GM21786 (cell line): ENCODE data around the gene GRID1.
"Not testable (repeated sequence)": the region's sequence is repeated elsewhere in the genome, so short reads cannot be mapped to it uniquely, and the experiment has no call there.

Source experiments
- ATAC-seq: cut with Tn5 transposase; IDR thresholded peaks from one replicate; pipeline ENCODE4 v1.9.1; 2021; ENCODE audit not compliant: unreplicated experiment

GRID1 gene

DNA sequence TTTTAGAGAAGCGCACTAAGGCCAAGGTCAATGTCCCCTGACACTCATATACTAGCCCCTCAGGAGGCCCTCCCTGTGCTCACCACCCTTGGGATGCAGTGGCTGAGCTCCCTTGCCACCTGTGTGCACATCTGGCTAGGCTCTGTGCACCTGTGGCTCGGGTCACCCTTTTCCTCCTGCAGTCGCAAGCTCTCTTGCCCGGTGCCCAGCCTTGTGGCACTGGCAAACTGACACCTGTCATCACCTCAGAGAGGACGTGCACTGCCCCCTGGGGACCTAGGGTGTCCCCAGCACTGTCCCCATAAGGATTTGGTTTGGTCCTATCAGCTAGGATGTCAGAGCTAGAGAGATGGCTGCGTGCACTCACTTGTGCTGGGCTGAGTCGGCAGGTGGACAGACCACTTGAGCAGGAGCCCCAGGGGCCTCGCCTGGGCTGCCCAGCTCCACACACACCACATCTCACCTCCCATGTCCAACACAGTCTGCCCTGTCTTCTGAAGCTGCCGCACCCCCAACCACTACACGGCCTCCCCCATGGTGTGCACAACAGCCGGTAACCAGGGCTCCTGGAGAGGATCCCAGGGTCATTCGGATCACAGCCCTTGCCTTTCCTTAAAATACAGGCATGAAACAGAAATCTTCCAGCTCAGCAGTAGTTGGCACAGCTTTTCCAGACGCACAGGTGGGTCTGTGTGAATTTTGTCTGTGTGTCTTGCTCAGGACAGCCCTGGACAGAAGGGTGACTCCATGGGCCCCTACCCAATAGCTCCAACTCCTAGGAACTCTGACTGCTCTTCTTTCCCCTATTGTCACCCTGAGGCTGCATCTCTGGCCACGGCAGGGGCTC is 111.0 kb downstream of the GRID1 start:
- ATAC-seq = no peak

DNA sequence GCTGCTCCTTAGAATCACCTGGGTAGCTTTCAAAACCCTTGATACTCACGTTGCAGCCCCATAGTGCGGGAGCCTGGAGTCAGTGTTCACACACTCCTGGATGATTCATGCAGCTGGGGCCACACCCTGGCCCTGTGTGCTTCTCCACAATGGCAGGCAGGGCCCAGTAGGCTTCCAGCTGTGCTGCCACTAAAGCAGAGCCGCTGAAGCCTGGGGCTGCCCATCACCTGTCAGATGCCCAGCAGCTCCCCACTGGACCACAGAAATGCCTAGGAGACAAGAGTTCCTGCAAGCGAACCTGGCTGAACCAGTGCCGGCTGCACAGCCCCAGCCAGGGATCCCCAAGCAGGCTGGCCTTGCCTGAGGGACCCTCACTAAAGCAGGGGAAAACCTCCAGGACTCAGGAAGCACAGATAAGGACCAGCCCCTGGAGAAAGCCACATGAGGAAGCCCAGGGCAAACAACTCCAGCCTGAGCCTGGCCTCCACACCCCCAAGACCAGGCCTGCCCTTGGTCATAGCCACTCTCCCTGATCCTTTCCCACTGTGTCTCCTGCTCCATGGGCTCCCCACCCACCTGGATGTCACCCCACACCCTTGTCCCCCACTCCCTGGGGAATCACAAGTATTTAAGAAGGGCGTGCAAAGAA is 111.9 kb downstream of the GRID1 start:
- ATAC-seq = no peak

DNA sequence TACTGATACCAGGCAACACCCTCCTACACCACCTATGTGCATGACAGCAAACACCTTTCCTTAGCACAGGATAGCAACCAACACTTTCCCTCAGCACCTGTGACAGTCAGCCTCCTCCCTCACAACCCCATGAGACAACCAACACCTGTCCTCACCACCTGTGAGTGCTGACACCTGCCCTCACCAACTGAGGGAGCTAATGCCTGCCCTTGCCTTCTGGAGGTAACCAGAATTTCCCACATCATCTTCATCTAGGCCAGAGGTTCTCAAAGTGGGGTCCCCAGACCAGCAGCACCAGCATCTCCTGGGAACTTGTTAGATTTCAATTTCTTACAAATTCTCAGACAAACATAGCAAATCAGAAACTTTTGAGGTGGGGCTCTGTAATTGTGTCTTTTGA is 112.5 kb downstream of the GRID1 start:
- no peak for ATAC-seq

DNA sequence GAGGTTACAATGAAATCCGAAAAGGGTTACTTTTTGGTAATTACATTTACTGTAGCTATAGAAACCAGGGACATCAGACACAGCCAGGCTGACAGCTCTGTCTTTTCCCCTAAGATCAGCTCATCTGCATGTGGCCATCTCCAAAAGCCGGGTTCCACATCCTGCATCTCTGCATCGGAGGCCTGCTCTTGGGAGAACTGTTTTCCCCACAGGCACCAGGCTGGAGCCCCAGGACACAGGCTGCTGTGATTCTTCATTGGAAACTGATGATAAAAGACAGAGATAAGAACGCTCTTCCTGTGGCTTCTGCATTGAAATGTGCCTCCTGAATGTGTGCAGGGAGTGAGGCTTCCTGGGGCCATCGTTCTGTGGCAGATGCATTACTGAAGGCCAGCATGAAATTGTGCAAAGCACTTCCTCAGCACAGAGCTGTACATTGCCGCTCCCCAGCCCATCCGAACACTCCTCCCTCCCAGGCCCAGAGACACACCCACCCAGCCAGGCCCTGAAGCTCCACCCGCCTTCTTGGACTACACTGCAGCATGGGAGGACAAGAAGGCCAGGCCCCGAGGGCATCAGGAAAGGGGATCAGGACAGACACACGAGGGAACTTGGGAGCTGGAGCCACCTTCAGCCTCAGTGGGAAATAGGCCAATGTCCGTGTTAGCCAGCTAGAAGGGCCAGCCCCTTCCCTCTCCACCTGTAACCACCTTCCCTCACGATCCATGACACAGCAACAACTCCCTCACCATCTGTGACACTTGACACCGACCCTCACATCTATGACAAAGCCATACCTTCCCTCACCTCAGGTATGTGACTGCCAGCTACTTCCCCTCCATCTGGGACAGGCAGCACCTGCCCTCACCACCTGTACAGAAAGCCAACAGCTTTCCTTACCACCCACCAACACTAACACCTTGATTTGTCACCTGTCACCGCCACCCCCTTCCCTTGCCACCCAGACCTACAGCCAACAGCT is 113.2 kb downstream of the GRID1 start:
- no peak for ATAC-seq

DNA sequence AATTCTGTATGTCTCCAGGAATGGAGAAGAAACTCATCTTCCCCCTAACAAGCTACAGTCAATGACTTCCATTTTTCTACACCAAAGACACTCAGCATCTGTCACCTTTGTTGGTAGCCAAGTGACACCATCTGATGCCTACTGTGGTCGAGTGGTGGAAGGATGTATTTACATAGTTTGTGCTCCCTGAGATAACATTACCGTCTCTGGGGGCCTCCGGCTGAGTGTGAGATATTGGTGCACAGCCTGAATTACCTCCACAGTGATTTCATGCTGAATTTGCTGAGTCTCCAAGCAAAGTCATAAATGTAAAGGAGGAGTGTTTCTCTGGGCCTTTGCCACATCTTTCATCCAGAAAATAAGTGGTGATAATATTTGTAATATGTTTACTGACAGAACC is 114.0 kb downstream of the GRID1 start:
- no peak for ATAC-seq

DNA sequence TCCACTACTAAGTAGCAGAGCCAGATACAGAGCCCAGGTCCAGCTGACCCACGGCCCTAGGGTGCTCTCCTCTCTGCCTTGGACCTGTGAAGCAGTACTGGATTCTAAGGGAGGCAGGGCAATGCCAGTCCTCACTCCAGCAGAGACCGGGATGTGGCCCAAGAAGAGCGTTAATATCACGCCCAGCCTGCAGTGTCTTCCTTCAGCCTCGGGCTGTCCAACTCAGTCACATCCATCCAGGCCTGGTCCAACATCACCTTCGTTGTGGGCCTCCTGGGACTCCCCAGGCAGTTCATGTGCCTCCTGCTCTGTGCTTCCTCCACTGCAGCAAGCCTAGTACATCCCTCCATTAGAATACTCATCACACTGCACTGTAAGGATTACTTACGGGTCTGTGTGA is 114.5 kb downstream of the GRID1 start:
- ATAC-seq = no peak

DNA sequence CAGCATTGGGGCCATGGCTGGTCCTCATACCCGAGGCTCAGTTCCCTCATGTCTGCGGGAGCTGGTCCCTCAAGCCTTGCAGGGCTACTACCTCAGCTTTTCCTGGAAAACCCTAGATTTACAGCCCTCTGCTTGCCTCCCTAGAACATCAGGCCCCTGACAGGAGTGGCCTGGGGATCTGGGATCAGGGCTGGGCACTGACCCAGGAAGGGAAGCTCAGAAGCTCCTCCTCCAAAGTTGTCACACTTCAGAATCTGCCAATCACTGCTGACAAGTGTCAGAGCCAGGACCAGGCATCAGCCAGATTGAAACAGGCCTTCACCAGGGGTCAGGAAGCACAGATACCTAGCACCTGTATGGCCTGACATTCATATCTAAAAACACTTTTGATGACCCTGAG is 115.2 kb downstream of the GRID1 start:
- no peak for ATAC-seq

DNA sequence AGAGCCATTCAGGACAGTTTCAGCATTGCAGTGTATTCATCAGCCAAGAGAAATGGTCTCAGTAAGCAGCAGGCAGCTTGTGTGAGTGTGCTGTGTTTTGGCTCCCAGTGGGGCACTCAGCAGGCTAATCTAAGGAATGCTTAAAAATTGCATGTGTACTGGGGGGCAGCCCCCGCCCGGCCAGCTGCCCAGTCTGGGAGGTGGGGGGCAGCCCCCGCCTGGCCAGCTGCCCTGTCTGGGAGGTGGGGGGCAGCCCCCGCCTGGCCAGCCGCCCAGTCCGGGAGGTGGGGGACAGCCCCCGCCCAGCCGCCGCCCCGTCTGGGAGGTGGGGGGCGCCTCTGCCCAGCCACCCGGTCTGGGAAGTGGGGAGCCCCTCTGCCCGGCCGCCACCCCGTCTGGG is 116.2 kb downstream of the GRID1 start:
- ATAC-seq = no peak

DNA sequence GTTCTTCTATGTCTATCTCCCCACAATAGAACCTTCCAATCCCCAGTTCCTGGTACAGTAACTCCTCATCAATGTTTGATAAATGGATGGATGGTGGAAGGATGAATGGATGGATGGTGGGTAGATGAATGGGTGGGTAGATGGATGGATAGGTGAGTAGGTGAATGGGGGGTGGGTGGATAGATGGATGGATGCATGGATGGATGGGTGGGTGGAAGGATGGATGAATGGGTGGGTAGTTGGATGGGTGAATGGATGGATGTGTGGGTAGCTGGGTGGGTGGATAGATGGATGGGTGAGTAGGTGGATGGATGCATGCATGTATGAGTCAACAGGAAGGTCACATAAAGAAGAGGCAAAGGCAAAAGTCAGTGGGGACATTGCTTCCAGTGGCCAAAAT is 116.8 kb downstream of the GRID1 start:
- no peak for ATAC-seq

DNA sequence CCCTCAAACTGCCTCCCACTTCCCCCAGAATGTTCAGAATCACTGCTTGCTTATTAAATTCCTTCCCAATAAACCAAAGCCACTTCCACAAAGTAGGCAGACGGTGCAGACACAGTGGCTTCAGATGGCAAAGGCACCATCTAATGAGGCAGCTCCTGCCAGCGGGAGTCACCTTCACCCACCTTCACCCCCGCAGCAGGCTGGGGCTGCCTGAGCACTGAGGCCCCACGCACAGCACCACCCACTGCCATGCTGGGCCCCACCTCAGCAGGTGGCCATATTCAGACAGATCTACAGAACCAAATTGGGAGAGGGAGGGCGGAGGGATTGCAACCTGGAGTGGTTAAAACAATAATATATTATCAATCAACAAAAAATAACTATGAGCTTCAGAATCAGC is 118.5 kb downstream of the GRID1 start:
- no peak for ATAC-seq

DNA sequence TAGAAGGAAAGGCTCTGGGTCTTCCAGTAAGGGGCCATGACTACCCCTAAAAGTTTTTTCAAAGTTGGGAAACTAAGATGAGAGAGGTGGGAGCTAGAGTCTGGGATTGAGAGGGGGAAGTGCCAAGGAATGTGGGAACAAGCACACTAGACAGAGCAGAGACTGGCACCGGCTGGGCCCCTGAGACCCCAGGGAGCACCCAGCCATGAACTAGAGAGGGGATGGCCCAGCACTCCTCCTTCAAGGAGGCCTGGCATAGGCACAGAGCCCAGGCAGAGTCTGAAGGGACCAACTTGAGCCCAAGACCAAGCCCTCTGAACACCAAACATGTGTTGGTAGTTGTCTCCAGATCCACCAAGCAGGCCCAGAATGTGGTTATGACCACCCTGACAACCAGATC is 119.0 kb downstream of the GRID1 start:
- ATAC-seq = no peak

DNA sequence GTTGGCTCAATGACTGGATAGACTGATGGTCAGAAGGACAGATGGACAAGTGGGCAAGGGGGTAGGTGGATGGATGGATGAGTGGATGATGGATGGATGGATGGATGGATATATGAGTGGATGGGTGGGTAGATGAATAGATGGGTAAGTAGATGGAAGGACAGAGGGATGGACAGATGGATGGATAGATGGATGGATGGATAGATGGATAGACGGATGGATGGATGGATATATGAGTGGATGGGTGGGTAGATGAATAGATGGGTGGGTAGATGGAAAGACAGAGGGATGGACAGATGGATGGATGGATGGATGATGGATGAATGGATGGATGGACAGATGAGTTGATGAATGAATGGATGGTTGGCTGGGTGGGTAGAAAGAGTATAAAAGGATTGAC is 119.5 kb downstream of the GRID1 start:
- ATAC-seq = no peak

DNA sequence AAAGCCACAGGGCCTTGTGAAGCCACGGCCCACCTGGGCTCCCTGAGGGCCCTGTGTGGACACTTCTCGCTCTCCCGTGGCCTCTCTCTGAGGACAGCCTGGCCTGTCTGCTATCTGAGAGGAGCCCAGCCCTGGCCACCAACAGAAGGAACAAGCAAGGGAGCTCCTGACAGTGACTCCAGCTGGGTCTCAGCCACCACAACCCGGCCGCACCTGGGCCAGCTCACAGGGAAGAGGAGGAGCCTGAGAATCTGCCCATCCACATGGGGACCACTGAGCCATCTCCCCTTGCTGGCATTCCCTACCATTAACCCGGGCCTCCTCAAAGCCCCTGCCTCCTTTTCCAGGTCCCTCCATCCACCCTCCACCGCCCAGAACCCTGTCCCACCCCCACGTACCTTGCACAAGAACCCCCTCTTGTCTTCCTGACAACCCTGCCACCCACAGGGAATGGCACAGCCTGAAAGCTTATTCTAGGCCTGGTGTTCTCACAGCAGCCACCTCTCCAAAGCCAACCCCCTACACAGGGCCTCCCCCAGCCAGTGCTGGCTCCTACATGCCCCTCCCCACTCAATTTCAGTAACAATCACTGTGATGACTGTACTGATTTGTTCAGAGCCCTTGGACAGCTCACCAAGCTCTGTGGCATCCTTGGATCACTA is 120.2 kb downstream of the GRID1 start:
- no peak for ATAC-seq

DNA sequence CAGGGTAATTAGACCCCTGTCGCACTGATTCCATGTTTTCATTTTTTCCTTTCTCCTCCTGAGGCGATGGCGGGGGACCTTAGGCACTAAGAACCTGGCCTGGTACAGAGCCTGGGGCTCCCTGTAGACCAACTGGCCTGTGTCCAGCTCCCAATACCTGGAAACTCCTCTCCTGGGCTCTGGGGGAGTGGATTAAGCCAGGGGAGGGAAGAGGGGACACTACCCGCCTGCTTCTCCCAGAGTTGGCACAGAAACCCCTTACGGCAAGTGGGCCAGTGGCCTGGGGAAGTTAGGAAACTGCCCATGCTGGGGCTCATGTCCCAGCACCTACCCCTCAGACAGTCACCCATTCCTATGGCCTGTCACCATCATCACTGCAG is 121.6 kb downstream of the GRID1 start:
- ATAC-seq = no peak

DNA sequence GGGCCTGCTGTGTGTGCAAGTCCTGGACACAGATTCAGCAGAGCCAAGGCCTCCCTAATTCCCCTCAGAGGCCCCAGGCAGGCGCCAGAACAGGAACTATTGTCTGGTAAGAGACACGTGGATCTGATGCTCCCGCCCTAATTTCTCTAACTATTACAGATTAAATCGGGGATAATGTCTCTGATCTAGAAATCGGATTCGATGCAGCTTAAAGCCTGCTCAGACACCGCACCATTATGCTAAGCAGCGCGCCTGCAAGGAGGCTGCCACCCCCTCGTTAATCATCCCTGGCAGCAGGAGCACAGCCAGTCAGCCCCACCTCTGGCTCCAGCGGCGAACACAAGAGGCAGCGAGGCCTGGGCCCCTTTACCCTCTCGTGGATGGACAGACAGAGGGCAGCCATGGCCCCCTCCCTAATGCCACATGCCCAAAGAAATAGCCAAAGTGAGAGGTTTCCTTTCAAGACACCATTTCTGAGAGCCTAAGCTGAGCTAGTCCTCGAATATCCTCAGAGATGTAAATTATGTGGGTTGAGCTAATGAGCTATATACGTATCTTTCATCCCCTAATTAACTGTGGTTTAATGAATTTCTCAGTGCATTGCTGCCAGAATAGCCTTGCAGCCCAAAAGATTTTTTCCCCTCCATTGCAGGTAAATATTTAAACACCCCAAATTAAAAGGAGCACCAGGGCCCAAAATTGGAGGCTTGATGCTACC is 122.1 kb downstream of the GRID1 start:
- no peak for ATAC-seq

DNA sequence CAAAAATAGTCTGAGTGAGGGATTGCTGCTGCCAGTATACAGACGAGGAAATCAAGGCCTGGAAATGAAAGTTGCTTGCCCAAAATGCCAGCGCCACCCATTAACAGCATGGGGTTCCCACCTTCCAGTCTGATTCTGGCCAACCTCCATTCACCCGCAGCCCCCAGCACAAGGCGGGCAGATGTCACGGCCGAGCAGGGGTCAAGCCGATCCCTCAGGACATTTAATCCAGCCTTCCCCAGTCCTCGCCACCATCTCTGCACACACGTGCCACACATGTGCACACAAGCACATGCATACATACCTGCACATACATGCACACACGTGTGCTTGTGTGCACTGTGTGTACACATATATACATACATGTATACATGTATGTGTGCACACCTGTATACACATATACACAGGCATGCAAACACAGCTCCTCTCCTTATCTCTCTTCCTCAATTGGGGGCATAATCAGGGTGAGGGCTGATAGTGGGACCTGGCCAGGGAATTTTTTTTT is 122.9 kb downstream of the GRID1 start:
- ATAC-seq = no peak

DNA sequence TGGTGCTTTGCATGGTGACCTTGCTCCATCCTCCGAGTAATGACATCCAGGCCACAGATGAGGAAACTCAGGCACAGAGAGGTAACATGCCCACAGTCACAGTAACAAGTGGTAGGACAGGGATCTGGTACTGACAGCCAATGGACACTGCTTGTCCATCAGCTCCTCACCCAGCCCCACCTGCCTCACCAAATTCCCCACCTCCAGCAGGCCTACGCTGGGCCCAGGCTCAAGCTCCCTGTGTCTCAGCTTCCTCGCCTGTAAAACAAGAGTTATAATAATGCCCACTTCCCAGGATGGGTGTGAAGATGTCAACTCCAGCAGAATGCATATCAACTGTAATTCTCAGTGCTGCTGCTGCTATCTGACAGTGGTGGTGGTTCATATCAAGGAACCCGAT is 123.8 kb downstream of the GRID1 start:
- no peak for ATAC-seq

DNA sequence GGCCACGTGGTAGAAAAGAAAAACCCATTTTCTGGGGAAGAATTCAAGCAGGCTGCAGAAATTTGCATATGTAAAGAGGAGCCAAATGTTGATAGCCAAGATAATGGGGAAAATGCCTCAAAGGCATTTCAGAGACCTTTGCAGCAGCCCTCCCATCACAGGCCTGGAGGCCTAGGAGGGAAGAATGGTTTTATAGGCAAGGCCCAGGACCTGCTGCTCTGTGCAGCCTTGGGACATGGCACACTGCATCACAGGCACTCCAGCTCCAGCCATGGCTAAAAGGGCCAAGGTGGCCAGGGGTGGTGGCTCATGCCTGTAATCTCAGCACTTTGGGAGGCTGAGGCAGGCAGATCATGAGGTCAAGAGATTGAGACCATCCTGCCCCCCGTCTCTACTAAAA is 128.5 kb downstream of the GRID1 start:
- not testable (repeated sequence) for ATAC-seq

DNA sequence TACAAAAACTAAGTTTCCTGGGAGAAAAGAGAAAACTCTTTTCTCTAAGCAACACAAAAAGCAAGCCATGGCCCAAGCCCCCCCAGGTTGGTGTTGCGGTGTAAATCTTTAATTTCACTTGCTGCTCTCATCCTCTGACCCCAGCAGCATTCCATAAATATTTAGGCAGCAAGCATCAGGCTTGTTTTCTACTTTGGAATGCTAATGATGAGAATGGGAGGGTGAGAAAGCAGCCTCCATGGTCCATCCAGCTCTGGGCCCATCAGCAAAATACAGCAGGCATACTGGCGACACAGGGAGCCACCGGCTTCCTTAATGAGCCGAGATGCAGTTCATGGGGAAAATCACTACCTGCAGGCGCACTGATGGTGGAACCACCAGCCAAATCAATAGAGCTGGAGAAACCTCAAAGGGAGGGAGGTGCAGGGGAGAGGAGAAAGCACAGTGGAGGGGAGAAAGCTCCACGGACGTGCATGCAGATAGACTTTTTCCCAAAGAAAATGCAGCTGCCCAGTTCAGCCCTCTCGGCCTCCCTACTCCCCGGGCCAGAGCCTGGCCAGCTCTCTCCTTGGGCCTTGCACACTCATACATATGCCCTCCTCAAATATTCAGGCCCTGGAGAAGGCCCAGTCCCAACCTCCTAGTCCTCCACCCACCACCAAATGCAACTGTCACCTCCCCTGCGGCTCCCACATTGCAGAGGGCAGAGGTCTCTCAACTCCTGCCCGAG is 131.9 kb downstream of the GRID1 start:
- ATAC-seq = no peak

DNA sequence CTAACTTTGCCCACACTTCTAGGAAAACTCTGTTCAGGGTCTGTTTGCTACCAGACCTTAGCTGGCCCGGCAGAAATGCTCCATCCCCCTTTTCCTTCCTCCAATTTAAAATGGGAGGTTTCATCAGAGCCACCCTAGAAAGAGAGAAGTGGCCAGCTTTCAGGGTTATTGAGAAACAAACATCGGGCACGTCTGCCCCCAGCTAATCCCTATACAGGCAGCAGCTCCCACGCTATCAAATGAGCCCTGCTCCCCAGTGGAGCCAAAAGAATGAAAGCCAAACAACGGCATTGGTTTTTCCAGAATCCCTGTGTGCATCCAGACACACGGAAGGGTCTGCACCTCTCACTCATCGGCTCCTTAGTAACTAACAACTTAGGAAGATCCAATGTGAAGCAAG is 132.5 kb downstream of the GRID1 start:
- no peak for ATAC-seq
